ENCODE results near the gene HNRNPA1. TPM values are rescaled to one million over a fixed set of nuclear protein-coding genes. Genes with fewer than 3 reads are reported as not detected.

Gene HNRNPA1
- total and polyA plus RNA-seq, 9 of the 15 experiments (the other 6 are each of a cell fraction or from before 2014, with no cell fraction given): 1,166 to 2,703 (median 1,815) TPM

GRCh38 chr12:54280468-54281260 is at the start of gene HNRNPA1 (continued):
- TF ChIP-seq POLR2AphosphoS5 (IDR thresholded peaks at IDR 0.05; ENCODE audit: control insufficient read depth, insufficient read depth, low read depth, low read length) (peak; percentile 95), MLX (CRISPR knock-in tag; conservative IDR thresholded peaks at IDR 0.05) (peak in 1 of 2 experiments; percentile 73; a peak in 1 of 4 replicates), MAFG (tag; conservative IDR thresholded peaks at IDR 0.05) (no peak), CREM (IDR thresholded peaks at IDR 0.05; ENCODE audit: low read depth) (peak; percentile 95), ZC3H8 (IDR thresholded peaks at IDR 0.05) (no peak), ZNF644 (tag; IDR thresholded peaks at IDR 0.05; ENCODE audit: low read depth) (no peak), ZC3H4 (CRISPR knock-in tag; IDR thresholded peaks at IDR 0.05; ENCODE audit: borderline replicate concordance) (peak; percentile 99), CAMTA2 (CRISPR knock-in tag; conservative IDR thresholded peaks at IDR 0.05) (no peak), MCM7 (IDR thresholded peaks at IDR 0.05) (no peak), GTF2A2 (tag; IDR thresholded peaks at IDR 0.05) (peak; percentile 55; the same call in 1 of the 2 replicates), PTBP1 (IDR thresholded peaks at IDR 0.05; ENCODE audit: low read depth, low read length) (peak; percentile 85; the same call in 1 of the 2 replicates), ZNF197 (CRISPR knock-in tag; IDR thresholded peaks at IDR 0.05; ENCODE audit: low read depth) (no peak), TEAD2 (tag; IDR thresholded peaks at IDR 0.05) (no peak), ZNF445 (CRISPR knock-in tag; IDR thresholded peaks at IDR 0.05; ENCODE audit: low read depth) (no peak), PHF20 (IDR thresholded peaks at IDR 0.05; ENCODE audit: partially characterized antibody) (no peak), TAF15 (IDR thresholded peaks at IDR 0.05; ENCODE audit: low read depth, low read length) (no peak), ZNF217 (CRISPR knock-in tag; IDR thresholded peaks at IDR 0.05) (no peak)
- TF ChIP-seq, protein P1, sequence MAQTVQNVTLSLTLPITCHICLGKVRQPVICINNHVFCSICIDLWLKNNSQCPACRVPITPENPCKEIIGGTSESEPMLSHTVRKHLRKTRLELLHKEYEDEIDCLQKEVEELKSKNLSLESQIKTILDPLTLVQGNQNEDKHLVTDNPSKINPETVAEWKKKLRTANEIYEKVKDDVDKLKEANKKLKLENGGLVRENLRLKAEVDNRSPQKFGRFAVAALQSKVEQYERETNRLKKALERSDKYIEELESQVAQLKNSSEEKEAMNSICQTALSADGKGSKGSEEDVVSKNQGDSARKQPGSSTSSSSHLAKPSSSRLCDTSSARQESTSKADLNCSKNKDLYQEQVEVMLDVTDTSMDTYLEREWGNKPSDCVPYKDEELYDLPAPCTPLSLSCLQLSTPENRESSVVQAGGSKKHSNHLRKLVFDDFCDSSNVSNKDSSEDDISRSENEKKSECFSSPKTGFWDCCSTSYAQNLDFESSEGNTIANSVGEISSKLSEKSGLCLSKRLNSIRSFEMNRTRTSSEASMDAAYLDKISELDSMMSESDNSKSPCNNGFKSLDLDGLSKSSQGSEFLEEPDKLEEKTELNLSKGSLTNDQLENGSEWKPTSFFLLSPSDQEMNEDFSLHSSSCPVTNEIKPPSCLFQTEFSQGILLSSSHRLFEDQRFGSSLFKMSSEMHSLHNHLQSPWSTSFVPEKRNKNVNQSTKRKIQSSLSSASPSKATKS (CRISPR knock-in tag; IDR thresholded peaks at IDR 0.05): no peak
- TF ChIP-seq, protein P2, sequence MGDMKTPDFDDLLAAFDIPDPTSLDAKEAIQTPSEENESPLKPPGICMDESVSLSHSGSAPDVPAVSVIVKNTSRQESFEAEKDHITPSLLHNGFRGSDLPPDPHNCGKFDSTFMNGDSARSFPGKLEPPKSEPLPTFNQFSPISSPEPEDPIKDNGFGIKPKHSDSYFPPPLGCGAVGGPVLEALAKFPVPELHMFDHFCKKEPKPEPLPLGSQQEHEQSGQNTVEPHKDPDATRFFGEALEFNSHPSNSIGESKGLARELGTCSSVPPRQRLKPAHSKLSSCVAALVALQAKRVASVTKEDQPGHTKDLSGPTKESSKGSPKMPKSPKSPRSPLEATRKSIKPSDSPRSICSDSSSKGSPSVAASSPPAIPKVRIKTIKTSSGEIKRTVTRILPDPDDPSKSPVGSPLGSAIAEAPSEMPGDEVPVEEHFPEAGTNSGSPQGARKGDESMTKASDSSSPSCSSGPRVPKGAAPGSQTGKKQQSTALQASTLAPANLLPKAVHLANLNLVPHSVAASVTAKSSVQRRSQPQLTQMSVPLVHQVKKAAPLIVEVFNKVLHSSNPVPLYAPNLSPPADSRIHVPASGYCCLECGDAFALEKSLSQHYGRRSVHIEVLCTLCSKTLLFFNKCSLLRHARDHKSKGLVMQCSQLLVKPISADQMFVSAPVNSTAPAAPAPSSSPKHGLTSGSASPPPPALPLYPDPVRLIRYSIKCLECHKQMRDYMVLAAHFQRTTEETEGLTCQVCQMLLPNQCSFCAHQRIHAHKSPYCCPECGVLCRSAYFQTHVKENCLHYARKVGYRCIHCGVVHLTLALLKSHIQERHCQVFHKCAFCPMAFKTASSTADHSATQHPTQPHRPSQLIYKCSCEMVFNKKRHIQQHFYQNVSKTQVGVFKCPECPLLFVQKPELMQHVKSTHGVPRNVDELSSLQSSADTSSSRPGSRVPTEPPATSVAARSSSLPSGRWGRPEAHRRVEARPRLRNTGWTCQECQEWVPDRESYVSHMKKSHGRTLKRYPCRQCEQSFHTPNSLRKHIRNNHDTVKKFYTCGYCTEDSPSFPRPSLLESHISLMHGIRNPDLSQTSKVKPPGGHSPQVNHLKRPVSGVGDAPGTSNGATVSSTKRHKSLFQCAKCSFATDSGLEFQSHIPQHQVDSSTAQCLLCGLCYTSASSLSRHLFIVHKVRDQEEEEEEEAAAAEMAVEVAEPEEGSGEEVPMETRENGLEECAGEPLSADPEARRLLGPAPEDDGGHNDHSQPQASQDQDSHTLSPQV (IDR thresholded peaks at IDR 0.05): peak; percentile 86
- TF ChIP-seq, protein P3, sequence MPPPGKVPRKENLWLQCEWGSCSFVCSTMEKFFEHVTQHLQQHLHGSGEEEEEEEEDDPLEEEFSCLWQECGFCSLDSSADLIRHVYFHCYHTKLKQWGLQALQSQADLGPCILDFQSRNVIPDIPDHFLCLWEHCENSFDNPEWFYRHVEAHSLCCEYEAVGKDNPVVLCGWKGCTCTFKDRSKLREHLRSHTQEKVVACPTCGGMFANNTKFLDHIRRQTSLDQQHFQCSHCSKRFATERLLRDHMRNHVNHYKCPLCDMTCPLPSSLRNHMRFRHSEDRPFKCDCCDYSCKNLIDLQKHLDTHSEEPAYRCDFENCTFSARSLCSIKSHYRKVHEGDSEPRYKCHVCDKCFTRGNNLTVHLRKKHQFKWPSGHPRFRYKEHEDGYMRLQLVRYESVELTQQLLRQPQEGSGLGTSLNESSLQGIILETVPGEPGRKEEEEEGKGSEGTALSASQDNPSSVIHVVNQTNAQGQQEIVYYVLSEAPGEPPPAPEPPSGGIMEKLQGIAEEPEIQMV (tag; conservative IDR thresholded peaks at IDR 0.05; ENCODE audit: low read depth): no peak

Data from K562 (cell line).